ENCODE measurements around the gene DERL2.

- TF ChIP-seq CTCF (IDR thresholded peaks at IDR 0.05) (no peak), POLR2AphosphoS5 (IDR thresholded peaks at IDR 0.05) (no peak)
These were observed 53.9 kb downstream of the DERL2 start for GRCh38 chr17:5431949-5432556.
